Cortex of kidney (tissue), 1 donor: ENCODE results near the gene C4orf54.

ENCODE experiments used
- DNase-seq: peaks from one replicate; lab custom pipeline; 2025; lab: John Stamatoyannopoulos, UW

Gene C4orf54

DNA sequence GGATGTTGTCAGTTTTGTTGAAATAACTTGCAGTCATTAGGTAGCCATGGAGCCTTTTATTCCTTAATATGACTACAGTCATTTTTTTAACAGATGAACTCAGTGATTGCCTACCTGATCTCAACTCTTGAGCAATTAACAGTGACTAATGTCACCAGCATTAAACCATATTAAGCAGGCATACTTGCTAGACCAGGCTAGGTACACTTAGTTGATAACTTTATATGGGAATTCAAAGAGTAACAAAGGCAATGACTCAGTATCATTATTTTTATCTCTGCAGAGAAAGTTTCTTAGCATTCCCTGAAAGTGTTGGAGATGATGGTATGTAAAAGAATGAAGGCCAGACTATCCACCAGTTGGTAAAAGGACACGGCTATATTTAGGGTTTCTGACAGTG is at the start of gene C4orf54:
TSS of gene C4orf54 (minus strand) at position 31 of the 400 bp plus-strand sequence. CDS start 3,180 bp downstream, outside the sequence.
- DNase-seq: no peak

DNA sequence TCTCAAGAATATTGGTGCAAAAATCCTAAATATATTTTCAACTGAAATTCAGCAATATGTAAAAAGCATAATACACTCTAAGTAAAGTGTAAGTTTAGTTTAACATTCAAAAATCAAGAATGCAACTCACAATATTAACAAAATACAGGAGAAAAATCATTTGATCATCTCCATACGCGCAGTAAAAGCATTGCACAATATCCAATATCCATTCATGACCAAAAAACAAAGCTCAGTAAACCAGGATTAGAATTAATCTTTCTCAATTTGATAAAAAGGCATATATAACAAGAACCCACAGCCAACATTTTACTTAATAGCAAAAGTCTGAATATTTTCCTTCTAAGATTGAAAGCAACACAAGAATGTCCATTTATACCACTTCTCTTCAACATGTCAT is 48.3 kb upstream of the C4orf54 start:
- no peak for DNase-seq

DNA sequence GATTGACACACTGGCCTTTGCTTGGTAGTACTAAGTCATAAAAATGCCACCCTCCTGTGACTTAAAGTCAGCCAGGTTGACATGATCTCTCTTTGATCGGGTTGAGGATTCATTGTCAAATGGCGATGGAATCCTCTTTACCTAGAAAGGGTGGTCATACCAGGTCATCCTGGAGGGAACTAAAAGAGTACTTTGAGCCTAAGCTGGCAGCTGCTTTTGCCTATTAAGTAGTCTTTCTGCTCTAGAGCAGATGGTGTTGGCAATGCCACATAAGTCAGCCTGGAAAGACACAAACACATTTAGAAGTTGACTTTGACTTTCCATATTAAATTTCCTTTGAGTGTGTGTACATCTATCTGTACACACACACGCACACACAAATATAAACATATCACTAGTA is 39.2 kb upstream of the C4orf54 start:
- DNase-seq: no peak

DNA sequence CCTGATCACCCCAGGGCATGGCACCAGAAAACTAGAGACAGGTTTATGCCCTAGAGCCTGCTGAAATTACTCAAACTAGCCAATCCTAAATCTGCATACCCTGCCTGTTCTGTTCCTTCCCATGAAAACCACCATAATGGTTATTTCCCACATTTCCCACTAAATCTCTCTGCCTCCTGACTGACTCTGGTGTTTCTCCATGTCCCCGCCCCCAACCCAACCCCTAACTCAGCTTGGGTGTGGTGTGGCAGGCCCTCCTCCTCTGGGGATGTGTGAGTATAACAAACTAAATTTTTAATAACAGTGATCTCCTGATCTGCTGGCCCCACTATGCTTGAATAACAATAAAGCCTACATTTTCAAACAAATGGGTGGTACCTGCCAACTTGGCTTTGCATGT is 35.5 kb upstream of the C4orf54 start:
- DNase-seq: no peak

GRCh38 chr4:99690990-99691389 is 33.4 kb upstream of the C4orf54 start:
- no peak for DNase-seq

- DNase-seq: no peak
These were observed 32.8 kb upstream of the C4orf54 start for GRCh38 chr4:99690472-99690871.

GRCh38 chr4:99687120-99687519 is 29.5 kb upstream of the C4orf54 start:
- no peak for DNase-seq

DNA sequence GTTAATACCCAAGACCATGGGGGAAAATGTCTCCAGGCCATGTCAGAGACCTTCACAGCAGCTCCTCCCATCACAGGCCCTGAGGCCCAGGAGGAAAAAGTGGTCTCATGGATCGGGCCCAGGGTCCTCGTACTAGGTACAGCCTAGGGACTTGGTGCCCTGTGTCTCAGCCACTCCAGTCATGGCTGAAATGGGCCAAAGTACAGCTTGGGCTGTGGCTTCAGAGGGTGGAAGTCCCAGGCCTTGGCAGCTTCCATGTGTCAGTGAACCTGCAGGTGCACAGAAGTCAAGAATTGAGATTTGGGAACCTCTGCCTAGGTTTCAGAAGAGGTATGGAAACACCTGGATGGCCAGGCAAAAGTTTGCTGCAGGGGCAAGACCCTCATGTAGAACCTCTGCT is 27.6 kb upstream of the C4orf54 start:
- DNase-seq: no peak

- no peak for DNase-seq
These were observed 26.3 kb upstream of the C4orf54 start for GRCh38 chr4:99683895-99684294.

- no peak for DNase-seq
These were observed 22.3 kb upstream of the C4orf54 start for GRCh38 chr4:99679976-99680375.

GRCh38 chr4:99679204-99679603 is 21.6 kb upstream of the C4orf54 start:
- DNase-seq: no peak

- no peak for DNase-seq
These were observed 19.5 kb upstream of the C4orf54 start for GRCh38 chr4:99677161-99677560.

DNA sequence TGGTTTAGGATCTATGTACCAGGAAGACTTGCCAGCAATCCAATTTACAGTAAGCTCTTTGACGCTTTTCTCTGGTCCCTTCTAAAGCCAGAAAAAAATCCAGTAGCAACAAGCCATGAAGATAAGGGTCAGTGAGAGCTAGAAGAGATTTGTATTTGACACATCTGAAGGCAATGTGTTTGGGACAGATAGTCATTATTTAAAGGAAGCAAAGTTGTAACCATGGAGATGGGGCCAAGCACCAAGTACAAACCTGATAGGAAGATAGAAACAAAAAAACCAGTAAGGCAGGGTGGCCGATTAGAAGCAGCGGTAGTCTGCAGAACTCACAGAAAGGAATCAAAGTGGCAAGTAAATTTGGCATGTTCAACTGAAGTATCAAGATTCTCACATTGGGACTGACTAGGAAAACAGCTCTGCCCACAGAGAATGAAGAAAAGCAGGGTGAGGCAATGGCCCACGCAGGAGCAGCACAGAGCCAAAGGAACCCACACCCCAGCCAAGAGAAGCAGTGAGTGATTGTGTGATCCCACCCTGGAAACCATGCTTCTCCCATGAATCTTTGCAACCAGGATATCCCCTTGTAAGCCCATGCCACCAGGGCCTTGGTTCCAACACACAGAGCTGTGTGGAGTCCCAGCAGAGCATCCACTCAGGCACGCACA is 12.9 kb upstream of the C4orf54 start:
- no peak for DNase-seq

DNA sequence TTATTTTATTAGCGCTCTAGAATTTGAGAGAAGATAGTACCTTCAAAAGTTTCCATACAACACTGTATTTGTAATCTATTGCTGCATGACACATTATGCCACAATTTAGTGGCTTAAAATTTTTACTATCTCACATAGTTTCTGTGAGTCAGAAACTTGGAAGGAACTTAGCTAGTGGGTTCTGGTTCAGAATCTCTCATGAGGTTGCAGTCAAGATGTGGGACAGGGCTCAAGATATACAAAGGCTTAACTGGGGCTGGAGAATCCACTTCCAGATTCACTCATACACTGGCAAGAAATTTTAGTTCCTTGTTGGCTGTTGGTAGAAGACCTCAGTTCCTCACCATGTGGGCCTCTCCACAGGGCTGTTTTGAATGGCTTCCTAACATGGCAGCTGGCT is 11.5 kb upstream of the C4orf54 start:
- no peak for DNase-seq

DNA sequence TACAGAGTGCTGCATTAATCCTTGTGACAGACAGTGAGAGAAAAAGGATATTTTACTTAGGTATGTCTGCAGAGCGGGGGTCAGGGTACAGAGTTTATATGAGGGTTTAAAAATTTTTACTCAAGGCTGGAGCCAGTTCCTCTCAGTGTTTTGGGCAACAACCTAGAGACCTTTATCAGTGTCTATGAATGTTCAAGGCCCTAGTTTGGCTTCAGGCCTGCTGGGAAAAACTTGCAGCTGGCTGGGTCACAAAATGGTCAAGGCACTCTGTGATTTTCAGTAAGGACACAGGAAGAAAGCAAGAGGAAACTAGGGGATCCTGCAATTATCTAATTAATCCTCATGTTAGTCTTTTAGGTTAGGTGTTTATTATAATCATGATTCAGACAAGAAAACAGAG is 10.8 kb upstream of the C4orf54 start:
- DNase-seq: no peak

DNA sequence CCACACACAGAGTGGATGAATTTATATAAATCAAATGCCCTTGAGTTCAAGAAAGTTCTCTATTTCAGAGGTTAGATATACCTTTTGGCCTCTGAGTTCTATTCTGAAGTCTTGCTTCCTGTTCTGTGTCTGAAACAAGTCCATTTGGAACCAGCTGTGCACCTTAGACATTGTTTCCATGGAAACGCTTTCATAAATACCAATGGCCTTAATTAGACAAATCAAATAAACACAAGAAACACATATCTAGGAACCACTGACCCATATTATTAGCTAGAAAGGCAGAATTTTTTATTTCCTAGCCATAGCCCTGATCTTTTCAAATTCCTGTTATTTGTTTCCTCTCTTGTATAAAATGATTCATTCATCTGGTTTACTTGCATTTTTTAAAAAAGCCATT is 8.4 kb upstream of the C4orf54 start:
- no peak for DNase-seq

DNA sequence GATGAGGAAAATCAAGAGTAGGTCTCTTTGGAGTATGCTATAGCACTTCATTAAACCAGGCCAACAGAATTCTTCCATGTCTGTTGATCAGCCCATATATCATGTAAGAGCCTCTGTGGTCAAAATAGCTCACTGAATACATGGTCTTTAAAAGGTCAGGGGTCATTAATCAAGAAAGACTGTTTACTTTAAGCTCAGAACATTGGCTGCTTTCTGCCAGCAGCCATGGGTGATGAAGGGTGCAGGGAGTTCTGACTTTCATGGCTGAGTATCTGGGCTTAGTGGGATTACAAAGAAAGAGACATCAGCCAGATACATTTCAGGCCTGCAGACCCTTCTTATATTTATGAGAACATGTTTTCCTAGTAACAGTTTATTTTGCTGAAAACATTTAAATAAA is 7.1 kb upstream of the C4orf54 start:
- no peak for DNase-seq

DNA sequence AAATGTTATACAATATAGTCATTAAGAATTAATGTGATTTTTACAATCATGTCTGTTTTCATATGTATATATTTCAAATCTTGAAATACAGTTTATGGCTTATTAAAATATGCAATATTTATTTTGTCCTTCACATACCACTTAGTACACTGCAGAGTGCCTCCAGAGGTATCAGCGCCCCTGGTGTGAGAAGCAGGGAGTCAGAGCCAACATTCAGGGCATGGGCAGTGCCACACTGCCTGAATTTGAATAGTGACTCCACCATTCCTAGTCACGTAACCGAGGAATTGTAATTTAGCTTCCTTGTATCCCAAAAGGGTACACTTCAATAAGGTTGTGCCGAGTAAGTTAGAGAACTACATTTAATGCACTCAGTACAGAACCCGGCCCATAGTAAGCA is 4.3 kb upstream of the C4orf54 start:
- no peak for DNase-seq

DNA sequence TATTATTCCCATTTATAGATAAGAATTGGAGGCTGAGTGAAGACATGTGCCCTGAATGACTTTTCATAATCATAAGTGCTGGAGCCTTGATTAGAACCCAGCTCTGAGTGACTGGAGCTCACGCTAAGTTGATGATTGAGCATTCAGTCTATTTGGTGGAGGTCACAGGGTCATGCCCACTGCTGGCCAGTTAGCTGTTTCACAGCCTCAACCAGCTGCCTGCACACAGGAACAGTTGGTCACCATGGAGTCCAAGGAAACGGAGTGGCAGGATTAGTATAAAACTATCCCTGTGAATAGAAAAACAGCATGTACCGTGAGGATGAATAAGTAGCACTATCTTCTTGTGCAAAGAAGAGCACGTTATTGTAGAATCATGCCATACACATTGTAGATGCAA is 1.0 kb upstream of the C4orf54 start:
- DNase-seq: no peak

GRCh38 chr4:99655308-99656081 is 2.1 kb downstream of the C4orf54 start:
- no peak for DNase-seq

DNA sequence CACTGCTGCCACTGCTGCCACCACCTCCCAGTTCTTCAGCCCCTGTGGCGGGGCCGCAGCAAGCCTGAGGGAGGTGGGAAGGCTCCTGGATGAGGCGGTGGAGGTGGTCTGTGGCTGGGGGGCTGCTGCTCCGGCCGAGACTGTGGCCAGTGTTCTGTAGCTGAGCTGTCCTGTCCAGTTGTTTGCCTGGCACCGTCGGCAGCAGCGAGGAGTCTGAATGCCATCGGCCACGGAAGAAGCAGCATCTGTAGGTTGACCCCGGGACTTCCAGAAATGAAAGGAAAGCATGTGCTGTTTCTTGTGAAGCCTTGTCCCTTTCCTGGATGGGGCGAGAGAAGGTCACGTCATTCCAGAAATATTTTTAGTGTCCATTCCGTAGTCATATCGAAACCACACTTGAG is 3.3 kb downstream of the C4orf54 start:
- DNase-seq: no peak

GRCh38 chr4:99653916-99654315 is 3.7 kb downstream of the C4orf54 start:
- DNase-seq: no peak

DNA sequence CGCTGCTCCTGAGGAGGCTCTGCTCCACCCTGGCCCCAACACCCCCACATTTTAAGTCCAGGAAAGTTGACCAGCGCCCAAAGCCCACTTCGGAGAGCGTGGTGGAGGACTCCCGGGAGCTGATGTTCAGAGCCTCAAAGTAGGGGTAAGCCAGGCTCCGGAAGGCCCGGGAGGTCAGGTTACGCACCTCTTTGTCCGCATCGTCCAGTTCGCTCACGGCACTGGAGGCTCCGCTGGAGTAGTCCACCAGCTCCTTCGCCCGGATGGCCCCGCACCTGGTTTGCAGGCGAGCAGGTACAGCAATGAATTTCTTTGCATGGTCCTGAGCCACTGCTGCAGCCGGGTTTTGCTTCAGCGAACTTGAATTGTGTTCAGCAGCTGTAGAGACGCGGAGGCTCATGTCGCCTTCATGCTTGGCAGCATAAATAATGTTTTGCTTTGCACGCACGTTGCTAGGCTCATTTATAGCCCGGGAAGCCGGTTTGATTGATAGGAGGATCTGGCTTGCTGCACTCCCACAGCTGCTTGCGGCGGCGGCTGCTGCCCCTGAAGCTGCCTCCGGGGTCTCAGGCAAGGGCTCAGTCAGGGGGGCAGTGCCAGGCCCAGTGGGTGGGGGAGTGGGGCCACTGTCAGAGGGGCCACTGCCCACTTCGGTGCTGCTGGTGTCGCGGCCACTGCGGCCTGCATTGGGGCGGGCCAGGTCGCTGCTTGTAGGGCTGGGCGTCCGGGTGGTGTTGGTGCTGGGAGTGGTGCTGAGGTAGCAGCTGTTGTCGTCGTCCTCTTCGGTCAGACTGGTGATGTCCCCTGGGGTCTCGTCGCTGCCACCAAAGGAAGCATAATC is 4.8 kb downstream of the C4orf54 start:
- no peak for DNase-seq
